T-helper 1 cell treated with Interleukin-12 subunit alpha and Interleukin-12 subunit beta and Interleukin-4 antibody, amounts not matched to agents 30 ng/mL and 1 ng/mL, for 36 hours (primary cell): ENCODE measurements around the gene TGFBRAP1. TPM values are rescaled to one million over a fixed set of nuclear protein-coding genes. Genes with fewer than 3 reads are reported as not detected.

Source experiments
- intact Hi-C: fragments of 100-400 bp; cut with micrococcal nuclease; formaldehyde crosslinking; loops from one replicate; pipeline ENCODE4 v1.15.1; 2024
- total RNA-seq: library from RNA; stranded (reverse); gene quantifications from 2 replicates; pipeline ENCODE4 v1.2.3, GENCODE V29; 2022

Gene TGFBRAP1, protein sequence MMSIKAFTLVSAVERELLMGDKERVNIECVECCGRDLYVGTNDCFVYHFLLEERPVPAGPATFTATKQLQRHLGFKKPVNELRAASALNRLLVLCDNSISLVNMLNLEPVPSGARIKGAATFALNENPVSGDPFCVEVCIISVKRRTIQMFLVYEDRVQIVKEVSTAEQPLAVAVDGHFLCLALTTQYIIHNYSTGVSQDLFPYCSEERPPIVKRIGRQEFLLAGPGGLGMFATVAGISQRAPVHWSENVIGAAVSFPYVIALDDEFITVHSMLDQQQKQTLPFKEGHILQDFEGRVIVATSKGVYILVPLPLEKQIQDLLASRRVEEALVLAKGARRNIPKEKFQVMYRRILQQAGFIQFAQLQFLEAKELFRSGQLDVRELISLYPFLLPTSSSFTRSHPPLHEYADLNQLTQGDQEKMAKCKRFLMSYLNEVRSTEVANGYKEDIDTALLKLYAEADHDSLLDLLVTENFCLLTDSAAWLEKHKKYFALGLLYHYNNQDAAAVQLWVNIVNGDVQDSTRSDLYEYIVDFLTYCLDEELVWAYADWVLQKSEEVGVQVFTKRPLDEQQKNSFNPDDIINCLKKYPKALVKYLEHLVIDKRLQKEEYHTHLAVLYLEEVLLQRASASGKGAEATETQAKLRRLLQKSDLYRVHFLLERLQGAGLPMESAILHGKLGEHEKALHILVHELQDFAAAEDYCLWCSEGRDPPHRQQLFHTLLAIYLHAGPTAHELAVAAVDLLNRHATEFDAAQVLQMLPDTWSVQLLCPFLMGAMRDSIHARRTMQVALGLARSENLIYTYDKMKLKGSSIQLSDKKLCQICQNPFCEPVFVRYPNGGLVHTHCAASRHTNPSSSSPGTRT
- total RNA-seq = 21.4 and 22.8 TPM in 2 replicates

DNA sequence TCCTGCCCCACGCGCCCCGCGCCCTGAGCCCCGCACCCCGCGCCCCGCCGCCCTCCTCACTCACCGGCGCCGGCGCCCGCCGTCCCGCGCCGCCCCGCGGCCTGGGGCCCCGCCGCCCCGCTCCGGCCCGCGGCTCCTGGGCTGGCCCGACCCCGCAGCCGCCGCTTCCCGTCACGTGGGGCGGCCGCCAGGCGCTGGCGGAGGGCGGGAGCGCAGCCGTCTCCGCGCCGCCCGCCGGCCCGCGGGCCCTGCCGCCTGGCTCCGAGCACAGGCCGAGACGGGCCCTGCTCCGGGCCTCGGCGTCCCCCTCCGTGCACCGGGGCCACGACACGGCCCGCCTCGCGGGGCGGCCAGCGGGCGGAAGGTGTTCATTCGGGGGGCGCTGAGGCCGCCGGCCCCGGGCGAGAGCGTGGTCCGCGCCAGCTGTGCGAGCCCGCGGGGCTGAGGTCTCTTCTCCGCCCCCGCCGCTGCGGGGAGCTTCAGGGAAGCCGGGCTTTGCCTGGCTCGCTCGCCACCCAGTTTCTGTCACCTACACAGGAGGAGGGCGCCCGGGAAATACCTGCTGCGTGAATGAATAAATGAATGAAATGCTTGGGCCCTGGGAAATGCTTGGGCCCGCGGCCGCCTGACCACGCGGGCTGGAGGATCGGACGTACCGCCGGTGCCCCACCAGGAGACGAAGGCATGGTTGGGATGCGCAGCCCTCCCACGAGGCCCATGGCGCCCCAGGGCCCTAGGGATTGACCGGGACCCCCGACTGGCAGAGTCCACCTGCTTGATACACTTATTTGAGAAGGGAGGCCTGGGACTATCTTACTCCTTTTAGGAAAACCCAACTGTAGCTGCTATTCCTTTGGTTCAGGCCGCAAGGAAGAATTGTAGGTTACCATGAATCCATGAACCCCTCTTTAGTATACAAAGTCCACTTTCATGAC is at the start of gene TGFBRAP1:
TSS of gene TGFBRAP1 (minus strand) at position 175 of the 935 bp plus-strand sequence. CDS start 21,434 bp downstream, outside the sequence.
- intact Hi-C loops = loop anchor here (1.0 to 10.0 kb wide), 3 partner anchors 7 to 865 kb away; partner anchors contain the start of genes C2orf49 and UXS1

GRCh38 chr2:105378921-105379383 is 49.4 kb upstream of the TGFBRAP1 start:
- intact Hi-C loops = loop anchor here (10.0 kb wide), 2 partner anchors 406 to 1206 kb away; no protein-coding TSS in a partner anchor

DNA sequence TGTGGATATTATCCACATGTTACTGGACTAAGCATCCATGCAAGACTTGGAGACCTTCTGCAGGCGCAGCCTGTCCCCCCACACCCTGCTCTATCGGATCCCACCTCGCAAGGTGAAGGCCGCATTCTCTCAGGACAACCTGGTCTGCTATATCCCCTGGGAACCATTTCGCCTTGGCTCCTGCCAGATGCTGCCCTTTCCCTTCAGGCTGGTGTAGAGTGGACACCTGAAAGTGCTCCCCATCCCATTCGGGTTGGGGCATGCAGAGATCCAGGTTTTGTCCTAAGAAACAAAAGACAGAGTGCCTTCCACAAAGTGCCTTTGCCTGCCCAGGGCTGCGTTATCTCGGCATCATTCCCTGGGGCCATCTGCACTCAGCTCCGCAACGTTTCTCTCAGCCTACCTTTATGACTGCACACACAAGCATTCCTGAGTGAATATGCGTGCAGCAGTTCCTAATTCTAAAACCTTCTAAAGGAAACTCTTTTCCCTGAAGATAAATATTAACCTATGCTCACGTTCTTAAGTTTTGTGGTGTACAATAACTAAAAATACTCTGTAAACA is 48.8 kb upstream of the TGFBRAP1 start:
- intact Hi-C loops = loop anchor here (10.0 kb wide), 2 partner anchors 406 to 1206 kb away; no protein-coding TSS in a partner anchor

- intact Hi-C loops = loop anchor here (10.0 kb wide), 2 partner anchors 407 to 1207 kb away; no protein-coding TSS in a partner anchor
Observed at GRCh38 chr2:105377871-105378270, 48.3 kb upstream of the TGFBRAP1 start.

- intact Hi-C loops = loop anchor here (10.0 kb wide), 2 partner anchors 408 to 1208 kb away; no protein-coding TSS in a partner anchor
Observed at GRCh38 chr2:105376789-105377240, 47.3 kb upstream of the TGFBRAP1 start.

- intact Hi-C loops = loop anchor here (10.0 kb wide), 2 partner anchors 409 to 1209 kb away; no protein-coding TSS in a partner anchor
Observed at GRCh38 chr2:105376010-105376409, 46.5 kb upstream of the TGFBRAP1 start.

GRCh38 chr2:105375001-105375561 is 45.5 kb upstream of the TGFBRAP1 start:
- intact Hi-C loops = loop anchor here (10.0 kb wide), 2 partner anchors 410 to 1210 kb away; no protein-coding TSS in a partner anchor

DNA sequence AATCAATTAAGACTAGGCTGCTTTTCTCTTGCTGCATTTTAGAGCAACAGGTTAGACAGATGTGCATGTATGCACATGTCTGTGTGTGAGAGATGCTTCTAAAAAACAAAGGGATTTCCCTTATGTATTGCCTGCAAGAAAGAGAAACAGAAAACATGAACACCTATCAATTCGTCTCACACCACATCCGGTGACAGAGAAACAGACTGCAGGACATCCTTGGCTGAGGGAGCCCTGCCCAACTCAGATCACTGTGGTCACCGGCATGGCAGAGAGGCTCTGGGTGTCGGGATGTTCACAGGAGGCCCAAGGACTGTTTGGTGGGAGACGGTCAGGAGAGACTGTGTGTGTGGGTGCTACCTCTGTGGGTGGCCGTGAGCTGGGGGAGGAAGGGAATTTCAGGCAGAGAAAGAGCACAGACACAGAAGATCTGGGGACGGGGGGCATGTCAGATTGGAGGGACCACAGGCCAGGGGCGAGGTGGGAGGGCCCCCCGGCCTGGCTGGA is 44.4 kb upstream of the TGFBRAP1 start:
- intact Hi-C loops = loop anchor here (1.0 to 10.0 kb wide), 3 partner anchors 25 to 1211 kb away; partner anchors contain the start of gene FHL2

- intact Hi-C loops = loop anchor here (10.0 kb wide), 2 partner anchors 411 to 1211 kb away; no protein-coding TSS in a partner anchor
Observed at GRCh38 chr2:105373344-105373781, 43.8 kb upstream of the TGFBRAP1 start.

GRCh38 chr2:105371810-105372209 is 42.3 kb upstream of the TGFBRAP1 start:
- intact Hi-C loops = loop anchor here (2.0 to 10.0 kb wide), 3 partner anchors 413 to 1213 kb away; no protein-coding TSS in a partner anchor

DNA sequence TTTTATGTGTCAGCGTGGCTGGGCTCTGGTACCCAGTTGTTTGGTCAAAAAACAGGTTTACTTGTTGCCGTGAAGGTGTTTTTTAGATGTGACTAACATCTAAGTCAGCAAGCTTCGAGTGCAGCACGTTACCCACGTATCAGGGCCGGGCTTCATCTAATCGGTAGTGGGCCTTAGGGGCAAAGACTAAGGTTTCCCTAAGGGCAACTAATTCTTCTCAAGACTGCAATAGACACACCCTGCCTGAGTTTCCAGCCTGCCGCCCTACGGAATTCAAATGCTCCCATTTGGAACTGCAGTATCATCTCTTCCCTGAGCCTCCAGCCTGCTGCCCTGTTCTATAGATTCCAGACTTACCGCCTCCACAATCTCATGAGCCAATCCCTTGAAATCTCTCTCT is 41.6 kb upstream of the TGFBRAP1 start:
- intact Hi-C loops = loop anchor here (2.0 to 10.0 kb wide), 3 partner anchors 414 to 1214 kb away; no protein-coding TSS in a partner anchor

- intact Hi-C loops = loop anchor here (1.0 to 10.0 kb wide), 7 partner anchors 29 to 1215 kb away; partner anchors contain the start of gene FHL2
Observed at GRCh38 chr2:105369777-105370690, 40.5 kb upstream of the TGFBRAP1 start.

DNA sequence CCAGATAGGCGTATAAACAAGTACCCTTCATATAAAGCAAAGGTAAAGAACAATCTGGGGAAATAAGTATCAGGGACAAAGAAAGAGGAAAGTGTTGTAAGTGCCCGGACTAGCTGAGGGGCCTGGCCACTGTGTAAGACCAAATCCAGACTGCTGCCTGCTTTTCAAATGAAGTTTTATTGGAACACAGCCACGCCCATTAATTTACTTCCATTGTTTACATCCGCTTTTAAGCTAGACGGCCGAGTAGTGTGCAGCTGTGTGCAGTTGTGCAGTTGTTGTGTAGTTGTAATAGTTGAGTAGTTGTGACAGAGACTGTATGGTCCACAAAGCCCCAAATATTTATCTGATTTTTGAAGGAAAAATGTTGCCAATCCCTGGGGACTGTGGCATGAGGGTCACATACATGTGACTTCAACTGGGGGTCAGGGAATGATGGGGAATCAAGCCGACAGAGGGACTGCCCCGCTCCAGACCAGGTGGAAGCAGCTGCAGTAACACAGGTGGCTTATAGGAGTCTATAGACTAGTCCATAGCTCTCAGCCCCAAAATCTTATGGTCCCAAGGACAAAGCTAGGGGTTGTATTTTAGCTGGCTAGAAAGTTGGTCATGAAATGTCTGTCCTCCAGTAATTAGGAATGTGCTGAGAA is 39.3 kb upstream of the TGFBRAP1 start:
- intact Hi-C loops = loop anchor here (1.0 kb wide), 3 partner anchors 30 to 1173 kb away; partner anchors contain the start of gene FHL2

DNA sequence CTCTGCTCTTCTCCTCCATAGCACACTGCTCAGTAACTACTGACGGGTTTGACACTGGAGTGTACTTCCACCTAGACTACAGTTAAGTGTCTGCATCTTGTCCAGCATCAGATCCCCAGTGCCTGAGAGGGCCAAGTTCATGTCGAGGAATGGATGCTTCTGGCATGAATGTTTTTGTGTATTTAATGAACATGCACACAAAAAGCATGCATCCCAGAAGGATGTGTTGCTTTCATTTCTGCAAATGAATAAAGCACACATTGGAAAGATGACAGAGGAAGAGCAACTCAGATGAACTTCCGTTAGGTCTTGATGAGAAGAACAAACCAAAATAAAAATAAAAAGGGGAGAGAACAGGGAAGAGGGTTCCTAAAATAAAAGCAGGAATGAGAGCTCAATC is 35.7 kb upstream of the TGFBRAP1 start:
- intact Hi-C loops = no loop called here

- intact Hi-C loops = no loop called here
Observed at GRCh38 chr2:105364436-105365139, 35.1 kb upstream of the TGFBRAP1 start.

GRCh38 chr2:105362862-105363591 is 33.5 kb upstream of the TGFBRAP1 start:
- intact Hi-C loops = no loop called here
